Liver (tissue), 9 donors: ENCODE measurements around the gene CCDC179. TPM values are rescaled to one million over a fixed set of nuclear protein-coding genes. Genes with fewer than 3 reads are reported as not detected.

ENCODE experiments used
- DNase-seq: peaks from one replicate; pipeline ENCODE4 v3.0.0-alpha.2; 2017; ENCODE audit warnings: low spot score
- H3K27ac ChIP-seq, 2 donors: one replicate each; pipeline ENCODE4 v1.7.0; 2013; ENCODE audit warnings: inconsistent platforms in 2 of 2, low read length in 2 of 2, control low read depth in 1 of 2, low read depth in 1 of 2, mild to moderate bottlenecking in 1 of 2
- H3K27me3 ChIP-seq, 4 donors: one replicate each; pipeline versions ENCODE4 v1.6.1 to v1.7.0; 2013; ENCODE audit warnings: low read length in 3 of 4, inconsistent platforms in 1 of 4, mild to moderate bottlenecking in 1 of 4, moderate library complexity in 1 of 4; ENCODE audit not compliant: control insufficient read depth in 4 of 4, insufficient read depth in 4 of 4
- H3K36me3 ChIP-seq, 4 donors: one replicate each; pipeline versions ENCODE4 v1.6.1 to v1.7.0; 2013; ENCODE audit warnings: low read length in 3 of 4, mild to moderate bottlenecking in 3 of 4, low read depth in 1 of 4, moderate library complexity in 1 of 4; ENCODE audit not compliant: control insufficient read depth in 4 of 4, insufficient read depth in 3 of 4
- H3K4me1 ChIP-seq, 4 donors: one replicate each; pipeline versions ENCODE4 v1.6.1 to v1.7.0; 2013; ENCODE audit warnings: low read length in 3 of 4, mild to moderate bottlenecking in 3 of 4, moderate library complexity in 1 of 4; ENCODE audit not compliant: control insufficient read depth in 4 of 4, insufficient read depth in 4 of 4
- H3K4me3 ChIP-seq, 3 donors: one replicate each; pipeline versions ENCODE4 v1.6.1 to v1.7.0; 2013; ENCODE audit warnings: low read length in 3 of 3, control low read depth in 1 of 3, low read depth in 1 of 3, mild to moderate bottlenecking in 1 of 3
- H3K9ac ChIP-seq, 2 donors: one replicate each; pipeline ENCODE4 v1.7.0; 2013; ENCODE audit warnings: low read length in 2 of 2, mild to moderate bottlenecking in 2 of 2, moderate library complexity in 2 of 2, control low read depth in 1 of 2, low read depth in 1 of 2
- H3K9me3 ChIP-seq, 4 donors: one replicate each; pipeline versions ENCODE4 v1.6.1 to v1.7.0; 2013; ENCODE audit warnings: low read length in 3 of 4; ENCODE audit not compliant: control insufficient read depth in 4 of 4
- EGR1 ChIP-seq, 2 donors: IDR thresholded peaks; 2 replicates each; pipeline ENCODE4 v1.6.1; 2016 to 2018; ENCODE audit warnings: antibody characterized with exemption in 2 of 2, low read depth in 2 of 2
- FOXA1 ChIP-seq: IDR thresholded peaks from 2 replicates; pipeline ENCODE4 v1.6.1; 2016; ENCODE audit warnings: antibody characterized with exemption
- FOXA2 ChIP-seq: IDR thresholded peaks from 2 replicates; pipeline ENCODE4 v1.6.1; 2016; ENCODE audit warnings: antibody characterized with exemption
- GABPA ChIP-seq, 2 donors: IDR thresholded peaks in 1 of 2; conservative IDR thresholded peaks in 1 of 2; 2 replicates each; pipeline ENCODE4 v1.6.1; 2016; ENCODE audit warnings: antibody characterized with exemption in 2 of 2, mild to moderate bottlenecking in 1 of 2, moderate library complexity in 1 of 2
- HNF4A ChIP-seq, 2 donors: conservative IDR thresholded peaks; 2 replicates each; pipeline ENCODE4 v1.6.1; 2016; ENCODE audit warnings: antibody characterized with exemption in 2 of 2, mild to moderate bottlenecking in 2 of 2
- HNF4G ChIP-seq: IDR thresholded peaks from 2 replicates; pipeline ENCODE4 v1.6.1; 2016; ENCODE audit warnings: antibody characterized with exemption
- JUND ChIP-seq, 2 donors: IDR thresholded peaks; 2 replicates each; pipeline ENCODE4 v1.6.1; 2016; ENCODE audit warnings: antibody characterized with exemption in 2 of 2
- NR2F2 ChIP-seq: IDR thresholded peaks from 2 replicates; pipeline ENCODE4 v1.6.1; 2016; ENCODE audit warnings: antibody characterized with exemption
- RAD21 ChIP-seq, 2 donors: IDR thresholded peaks; 2 replicates each; pipeline ENCODE4 v1.6.1; 2016; ENCODE audit warnings: antibody characterized with exemption in 2 of 2, mild to moderate bottlenecking in 2 of 2
- RXRA ChIP-seq, 2 donors: IDR thresholded peaks; 2 replicates each; pipeline ENCODE4 v1.6.1; 2017 to 2018; ENCODE audit warnings: antibody characterized with exemption in 2 of 2, mild to moderate bottlenecking in 1 of 2
- SP1 ChIP-seq: IDR thresholded peaks from 2 replicates; pipeline ENCODE4 v1.6.1; 2018; ENCODE audit warnings: antibody characterized with exemption, mild to moderate bottlenecking
- TAF1 ChIP-seq: conservative IDR thresholded peaks from 2 replicates; pipeline ENCODE4 v1.6.1; 2016; ENCODE audit warnings: antibody characterized with exemption, mild to moderate bottlenecking
- YY1 ChIP-seq: IDR thresholded peaks from 2 replicates; pipeline ENCODE4 v1.6.1; 2016; ENCODE audit warnings: antibody characterized with exemption, mild to moderate bottlenecking
- WGBS: extraction: QIAGEN DNeasy Blood & Tissue Kit; methylation state at CpG from one replicate; pipeline ENCODE4 v1.1.7; 2013; 5-methylcytosine and 5-hydroxymethylcytosine counted together
- polyA plus RNA-seq, 2 donors: library from polyadenylated mRNA; stranded (reverse) in 1 of 2; unstranded in 1 of 2; fragments of 200-250 nt in 1 of 2; fragments of >200 nt in 1 of 2; fragmentation: Nextera tagmentation in 1 of 2; extraction: Ambion mirVana in 1 of 2; gene quantifications; one replicate each; pipeline versions ENCODE4 v1.2.1 to v1.2.3, GENCODE V29; 2013 to 2015
- total RNA-seq, 2 donors: library from RNA; depleted of rRNA; stranded (reverse); fragments of >200 nt; gene quantifications; one replicate each; pipeline ENCODE4 v1.2.3, GENCODE V29; 2014
- TF ChIP-seq, protein P1 (sequence below): fragments of 150-350 bp; IDR thresholded peaks from 2 replicates; pipeline ENCODE4 v1.5.1; 2017; ENCODE audit warnings: improper control_type of control experiment, low read depth, low read length; ENCODE audit not compliant: missing input control
- TF ChIP-seq, protein P2 (sequence below): IDR thresholded peaks from 2 replicates; pipeline ENCODE4 v1.6.1; 2016; ENCODE audit warnings: antibody characterized with exemption
- TF ChIP-seq, protein P3 (sequence below): IDR thresholded peaks from 2 replicates; pipeline ENCODE4 v1.6.1; 2016; ENCODE audit warnings: antibody characterized with exemption
- TF ChIP-seq, protein P4 (sequence below): IDR thresholded peaks from 2 replicates; pipeline ENCODE4 v1.6.1; 2016; ENCODE audit warnings: antibody characterized with exemption, mild to moderate bottlenecking
- TF ChIP-seq, protein P5 (sequence below): IDR thresholded peaks from 2 replicates; pipeline ENCODE4 v1.6.1; 2016; ENCODE audit warnings: antibody characterized with exemption
- donor health status: healthy.
- donor health status: healthy.
- donor health status: healthy.
- donor health status: healthy.
- donor health status: healthy.

CCDC179 gene
- total and polyA plus RNA-seq, 4 donors, result 0.96 TPM; not detected in 3

DNA sequence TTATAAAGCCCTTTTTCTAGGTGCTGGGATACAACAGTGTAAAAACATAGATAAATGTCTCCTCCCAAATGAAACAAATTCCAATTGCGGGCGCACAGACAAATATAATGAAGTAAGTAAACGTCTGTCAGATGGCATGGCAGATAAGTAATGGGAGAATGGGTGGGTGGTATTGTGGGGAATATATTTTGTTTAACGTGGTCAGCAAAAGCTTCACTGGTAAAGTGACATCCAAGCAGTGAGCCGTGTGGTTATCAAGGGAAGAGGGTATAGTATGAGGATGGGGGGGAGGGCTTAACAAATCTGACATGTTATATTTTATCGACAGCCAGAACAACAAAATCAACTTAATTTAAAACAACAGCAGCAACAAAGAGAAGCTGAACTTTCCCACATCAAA, 31.9 kb downstream of the CCDC179 start:
- no peak overlapping the region for H3K4me3 ChIP-seq
- H3K9me3 ChIP-seq, result no peaks in the 10 kb centered on the region
- peaks cover 0 to under 1% (median 0%) of the 10 kb centered on the region in 4 donors for H3K36me3 ChIP-seq
- H3K27me3 ChIP-seq, result no peaks in the 10 kb centered on the region
- no peak overlapping the region for H3K27ac ChIP-seq
- TF ChIP-seq HNF4A (conservative IDR thresholded peaks at IDR 0.05) (no peak), TAF1 (no peak), HNF4G (no peak), FOXA2 (no peak)
- 62% methylated on average over 6 of the region's 6 CpGs for WGBS
- no peak for DNase-seq
- no peak overlapping the region for H3K9ac ChIP-seq
- H3K4me1 ChIP-seq, result peaks cover 2 to 16% (median 6%) of the 10 kb centered on the region in 4 donors

DNA sequence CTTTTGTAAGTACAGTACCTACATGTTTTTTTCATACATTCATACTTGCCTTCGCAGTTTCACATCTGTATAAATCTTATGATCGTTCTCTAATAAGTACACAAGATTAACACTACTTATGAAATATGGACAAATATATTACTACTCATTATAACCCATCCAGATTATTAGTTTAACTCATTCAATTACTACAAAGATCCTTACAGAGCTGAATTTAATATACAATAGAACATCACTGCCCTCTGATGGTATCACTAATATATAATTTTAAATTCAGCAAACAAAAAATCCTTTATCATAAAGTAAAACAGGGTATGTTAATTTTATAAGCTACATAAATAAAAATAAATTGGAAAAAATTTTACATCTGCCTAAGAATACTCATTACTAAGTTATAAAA, 38.1 kb downstream of the CCDC179 start:
- H3K4me3 ChIP-seq, result no peak overlapping the region
- H3K27me3 ChIP-seq, result no peaks in the 10 kb centered on the region
- H3K9me3 ChIP-seq, result no peaks in the 10 kb centered on the region
- H3K36me3 ChIP-seq, result peaks cover 0 to 5% (median 1%) of the 10 kb centered on the region in 4 donors
- WGBS, result over 99% methylated on average over 2 of the region's 2 CpGs
- no peak for DNase-seq
- no peak for TF ChIP-seq TAF1
- no peak for TF ChIP-seq YY1
- no peak for TF ChIP-seq HNF4G
- TF ChIP-seq, protein P1, sequence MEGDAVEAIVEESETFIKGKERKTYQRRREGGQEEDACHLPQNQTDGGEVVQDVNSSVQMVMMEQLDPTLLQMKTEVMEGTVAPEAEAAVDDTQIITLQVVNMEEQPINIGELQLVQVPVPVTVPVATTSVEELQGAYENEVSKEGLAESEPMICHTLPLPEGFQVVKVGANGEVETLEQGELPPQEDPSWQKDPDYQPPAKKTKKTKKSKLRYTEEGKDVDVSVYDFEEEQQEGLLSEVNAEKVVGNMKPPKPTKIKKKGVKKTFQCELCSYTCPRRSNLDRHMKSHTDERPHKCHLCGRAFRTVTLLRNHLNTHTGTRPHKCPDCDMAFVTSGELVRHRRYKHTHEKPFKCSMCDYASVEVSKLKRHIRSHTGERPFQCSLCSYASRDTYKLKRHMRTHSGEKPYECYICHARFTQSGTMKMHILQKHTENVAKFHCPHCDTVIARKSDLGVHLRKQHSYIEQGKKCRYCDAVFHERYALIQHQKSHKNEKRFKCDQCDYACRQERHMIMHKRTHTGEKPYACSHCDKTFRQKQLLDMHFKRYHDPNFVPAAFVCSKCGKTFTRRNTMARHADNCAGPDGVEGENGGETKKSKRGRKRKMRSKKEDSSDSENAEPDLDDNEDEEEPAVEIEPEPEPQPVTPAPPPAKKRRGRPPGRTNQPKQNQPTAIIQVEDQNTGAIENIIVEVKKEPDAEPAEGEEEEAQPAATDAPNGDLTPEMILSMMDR, result no peak
- TF ChIP-seq, protein P2, sequence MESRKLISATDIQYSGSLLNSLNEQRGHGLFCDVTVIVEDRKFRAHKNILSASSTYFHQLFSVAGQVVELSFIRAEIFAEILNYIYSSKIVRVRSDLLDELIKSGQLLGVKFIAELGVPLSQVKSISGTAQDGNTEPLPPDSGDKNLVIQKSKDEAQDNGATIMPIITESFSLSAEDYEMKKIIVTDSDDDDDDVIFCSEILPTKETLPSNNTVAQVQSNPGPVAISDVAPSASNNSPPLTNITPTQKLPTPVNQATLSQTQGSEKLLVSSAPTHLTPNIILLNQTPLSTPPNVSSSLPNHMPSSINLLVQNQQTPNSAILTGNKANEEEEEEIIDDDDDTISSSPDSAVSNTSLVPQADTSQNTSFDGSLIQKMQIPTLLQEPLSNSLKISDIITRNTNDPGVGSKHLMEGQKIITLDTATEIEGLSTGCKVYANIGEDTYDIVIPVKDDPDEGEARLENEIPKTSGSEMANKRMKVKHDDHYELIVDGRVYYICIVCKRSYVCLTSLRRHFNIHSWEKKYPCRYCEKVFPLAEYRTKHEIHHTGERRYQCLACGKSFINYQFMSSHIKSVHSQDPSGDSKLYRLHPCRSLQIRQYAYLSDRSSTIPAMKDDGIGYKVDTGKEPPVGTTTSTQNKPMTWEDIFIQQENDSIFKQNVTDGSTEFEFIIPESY, result no peak
- TF ChIP-seq, protein P3, sequence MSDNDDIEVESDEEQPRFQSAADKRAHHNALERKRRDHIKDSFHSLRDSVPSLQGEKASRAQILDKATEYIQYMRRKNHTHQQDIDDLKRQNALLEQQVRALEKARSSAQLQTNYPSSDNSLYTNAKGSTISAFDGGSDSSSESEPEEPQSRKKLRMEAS, result no peak
- no peak for TF ChIP-seq SP1
- no peak for TF ChIP-seq FOXA1
- TF ChIP-seq EGR1 (IDR thresholded peaks at IDR 0.05; ENCODE audit: low read depth in 2 of 2), result no peak
- TF ChIP-seq GABPA (IDR thresholded peaks at IDR 0.05 in 1 of 2, conservative IDR thresholded peaks at IDR 0.05 in 1 of 2), result no peak
- no peak for TF ChIP-seq RAD21 (IDR thresholded peaks at IDR 0.05)
- TF ChIP-seq FOXA2, result no peak
- TF ChIP-seq, protein P4, sequence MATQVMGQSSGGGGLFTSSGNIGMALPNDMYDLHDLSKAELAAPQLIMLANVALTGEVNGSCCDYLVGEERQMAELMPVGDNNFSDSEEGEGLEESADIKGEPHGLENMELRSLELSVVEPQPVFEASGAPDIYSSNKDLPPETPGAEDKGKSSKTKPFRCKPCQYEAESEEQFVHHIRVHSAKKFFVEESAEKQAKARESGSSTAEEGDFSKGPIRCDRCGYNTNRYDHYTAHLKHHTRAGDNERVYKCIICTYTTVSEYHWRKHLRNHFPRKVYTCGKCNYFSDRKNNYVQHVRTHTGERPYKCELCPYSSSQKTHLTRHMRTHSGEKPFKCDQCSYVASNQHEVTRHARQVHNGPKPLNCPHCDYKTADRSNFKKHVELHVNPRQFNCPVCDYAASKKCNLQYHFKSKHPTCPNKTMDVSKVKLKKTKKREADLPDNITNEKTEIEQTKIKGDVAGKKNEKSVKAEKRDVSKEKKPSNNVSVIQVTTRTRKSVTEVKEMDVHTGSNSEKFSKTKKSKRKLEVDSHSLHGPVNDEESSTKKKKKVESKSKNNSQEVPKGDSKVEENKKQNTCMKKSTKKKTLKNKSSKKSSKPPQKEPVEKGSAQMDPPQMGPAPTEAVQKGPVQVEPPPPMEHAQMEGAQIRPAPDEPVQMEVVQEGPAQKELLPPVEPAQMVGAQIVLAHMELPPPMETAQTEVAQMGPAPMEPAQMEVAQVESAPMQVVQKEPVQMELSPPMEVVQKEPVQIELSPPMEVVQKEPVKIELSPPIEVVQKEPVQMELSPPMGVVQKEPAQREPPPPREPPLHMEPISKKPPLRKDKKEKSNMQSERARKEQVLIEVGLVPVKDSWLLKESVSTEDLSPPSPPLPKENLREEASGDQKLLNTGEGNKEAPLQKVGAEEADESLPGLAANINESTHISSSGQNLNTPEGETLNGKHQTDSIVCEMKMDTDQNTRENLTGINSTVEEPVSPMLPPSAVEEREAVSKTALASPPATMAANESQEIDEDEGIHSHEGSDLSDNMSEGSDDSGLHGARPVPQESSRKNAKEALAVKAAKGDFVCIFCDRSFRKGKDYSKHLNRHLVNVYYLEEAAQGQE, result no peak
- TF ChIP-seq, protein P5, sequence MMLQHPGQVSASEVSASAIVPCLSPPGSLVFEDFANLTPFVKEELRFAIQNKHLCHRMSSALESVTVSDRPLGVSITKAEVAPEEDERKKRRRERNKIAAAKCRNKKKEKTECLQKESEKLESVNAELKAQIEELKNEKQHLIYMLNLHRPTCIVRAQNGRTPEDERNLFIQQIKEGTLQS, result no peak
- no peak for TF ChIP-seq NR2F2
- TF ChIP-seq HNF4A (conservative IDR thresholded peaks at IDR 0.05), result no peak
- TF ChIP-seq JUND (IDR thresholded peaks at IDR 0.05), result no peak
- no peak for TF ChIP-seq RXRA (IDR thresholded peaks at IDR 0.05)
- no peaks in the 10 kb centered on the region for H3K4me1 ChIP-seq
- no peak overlapping the region for H3K27ac ChIP-seq
- no peak overlapping the region for H3K9ac ChIP-seq
